HCT116 (cell line): ENCODE results near the gene C1orf116. TPM values are rescaled to one million over a fixed set of nuclear protein-coding genes. Genes with fewer than 3 reads are reported as not detected.

Experiments
- ATAC-seq: fragments of 200-7000 bp; cut with Tn5 transposase; 2 replicates; pipeline ENCODE4 v1.9.1; 2020; ENCODE audit warnings: mild to moderate bottlenecking, moderate library complexity
- BruUV-seq: library from RNA; stranded (reverse); fragments of 400-500 nt; replicated peaks from 2 replicates; lab custom pipeline; 2021; lab: Mats Ljungman, UMichigan
- CTCF ChIA-PET: fragments of 300-600 bp; sonication (Branson Sonifier 250); formaldehyde crosslinking; loops from one replicate; lab custom pipeline; 2021; ENCODE audit warnings: antibody characterized with exemption; lab: Charles Lee
- POLR2A ChIA-PET: fragments of 300-600, 350-600 bp; sonication (Branson Sonifier 250); formaldehyde crosslinking; loops from one replicate; lab custom pipeline; 2021; ENCODE audit warnings: antibody characterized with exemption; lab: Charles Lee
- RAD21 ChIA-PET, 2 experiments: fragments of 300-600 bp; sonication (Branson Sonifier 250); formaldehyde crosslinking; loops; one replicate each; lab custom pipeline; 2023; ENCODE audit warnings: low total read pairs in 2 of 2; ENCODE audit not compliant: uncharacterized antibody in 2 of 2, unreplicated experiment in 2 of 2, low non-redundant PET in 1 of 2; lab: Charles Lee
- DNase-seq: peaks from one replicate; pipeline ENCODE4 v3.0.0-alpha.2; 2010; ENCODE audit warnings: low read depth, low spot score
- H2AFZ ChIP-seq: fragments of 200-600 bp; shearing (Covaris generic), sonication (generic); 2 replicates; pipeline ENCODE4 v1.6.1; 2017; ENCODE audit warnings: low read depth, mixed run types, mixed read lengths, antibody characterized with exemption, low read length; ENCODE audit not compliant: poor library complexity, severe bottlenecking
- H3K27ac ChIP-seq: 2 replicates; pipeline ENCODE4 v1.5.1; 2012; ENCODE audit warnings: low read depth, low read length
- H3K27me3 ChIP-seq: fragments of 200-600 bp; sonication (generic); 2 replicates; pipeline ENCODE4 v1.6.1; 2016; ENCODE audit warnings: mixed run types, low read length, mixed read lengths; ENCODE audit not compliant: insufficient read depth
- H3K36me3 ChIP-seq, 2 experiments: fragments of 200-500 bp in 1 of 2; fragments of 200-600 bp in 1 of 2; sonication (Bioruptor generic) in 1 of 2; sonication (generic) in 1 of 2; 2 replicates each; pipeline versions ENCODE4 v1.5.1 to v1.6.1; 2014 to 2016; ENCODE audit warnings: low read length in 2 of 2, inconsistent platforms in 1 of 2, mixed read lengths in 1 of 2, mixed run types in 1 of 2; ENCODE audit not compliant: insufficient read depth in 2 of 2, control insufficient read depth in 1 of 2
- H3K4me1 ChIP-seq, 2 experiments: fragments of 200-600 bp in 1 of 2; sonication (generic) in 1 of 2; 2 replicates each; pipeline versions ENCODE4 v1.5.1 to v1.6.1; 2012 to 2017; ENCODE audit warnings: low read length in 2 of 2, inconsistent platforms in 1 of 2, mild to moderate bottlenecking in 1 of 2, mixed read lengths in 1 of 2, mixed run types in 1 of 2, moderate library complexity in 1 of 2; ENCODE audit not compliant: insufficient read depth in 2 of 2, control insufficient read depth in 1 of 2
- H3K4me2 ChIP-seq: fragments of 200-600 bp; sonication (generic); 2 replicates; pipeline ENCODE4 v1.6.1; 2017; ENCODE audit warnings: mixed run types, low read length, mixed read lengths
- H3K4me3 ChIP-seq, 2 experiments: fragments of 200-600 bp in 1 of 2; sonication (generic) in 1 of 2; replicated peaks in 1 of 2; 2 replicates each; pipeline ENCODE4 v1.5.1; 2011 to 2016; ENCODE audit warnings: low read length in 2 of 2, control low read depth in 1 of 2, low read depth in 1 of 2, mild to moderate bottlenecking in 1 of 2, mixed read lengths in 1 of 2, mixed run types in 1 of 2
- H3K79me2 ChIP-seq: fragments of 200-600 bp; sonication (generic); 2 replicates; pipeline ENCODE4 v1.6.1; 2017; ENCODE audit warnings: mild to moderate bottlenecking, mixed run types, low read length, moderate library complexity, mixed read lengths; ENCODE audit not compliant: insufficient read depth
- H3K9ac ChIP-seq: fragments of 200-600 bp; sonication (generic); 2 replicates; pipeline ENCODE4 v1.6.1; 2016; ENCODE audit warnings: low read length, mixed read lengths
- H3K9me2 ChIP-seq: fragments of 200-600 bp; sonication (generic), shearing (Covaris generic); 2 replicates; pipeline ENCODE4 v1.6.1; 2017; ENCODE audit warnings: mixed run types, mild to moderate bottlenecking, moderate library complexity; ENCODE audit not compliant: insufficient read depth
- H3K9me3 ChIP-seq, 2 experiments: fragments of 200-500 bp in 1 of 2; fragments of 200-600 bp in 1 of 2; sonication (Bioruptor generic) in 1 of 2; sonication (generic) in 1 of 2; 2 replicates each; pipeline ENCODE4 v1.6.1; 2014 to 2017; ENCODE audit warnings: low read length in 2 of 2, mixed read lengths in 2 of 2, inconsistent platforms in 1 of 2, low read depth in 1 of 2, mild to moderate bottlenecking in 1 of 2, mixed run types in 1 of 2, moderate library complexity in 1 of 2; ENCODE audit not compliant: control insufficient read depth in 1 of 2, insufficient read depth in 1 of 2
- H4K20me1 ChIP-seq: fragments of 200-600 bp; sonication (generic), shearing (Covaris generic); 2 replicates; pipeline ENCODE4 v1.6.1; 2017; ENCODE audit warnings: mixed run types, mild to moderate bottlenecking, moderate library complexity; ENCODE audit not compliant: insufficient read depth
- CBX3 ChIP-seq: IDR thresholded peaks from 2 replicates; pipeline ENCODE4 v1.6.1; 2012; ENCODE audit warnings: low read depth
- CEBPB ChIP-seq: IDR thresholded peaks from 2 replicates; pipeline ENCODE4 v1.6.1; 2012; ENCODE audit warnings: low read depth
- EGR1 ChIP-seq: IDR thresholded peaks from 2 replicates; pipeline ENCODE4 v1.6.1; 2012; ENCODE audit warnings: low read depth
- ELF1 ChIP-seq: IDR thresholded peaks from 2 replicates; pipeline ENCODE4 v1.6.1; 2012; ENCODE audit warnings: low read depth, borderline replicate concordance
- EZH2phosphoT487 ChIP-seq: fragments of 200-600 bp; IDR thresholded peaks from 2 replicates; pipeline ENCODE4 v1.6.1; 2018; ENCODE audit warnings: antibody characterized with exemption, borderline replicate concordance
- FOSL1 ChIP-seq: IDR thresholded peaks from 2 replicates; pipeline ENCODE4 v1.6.1; 2012; ENCODE audit warnings: low read depth
- JUND ChIP-seq: IDR thresholded peaks from 2 replicates; pipeline ENCODE4 v1.6.1; 2012
- MAX ChIP-seq: IDR thresholded peaks from 2 replicates; pipeline ENCODE4 v1.6.1; 2012
- POLR2A ChIP-seq: IDR thresholded peaks from 2 replicates; pipeline ENCODE4 v1.7.0; 2011; ENCODE audit warnings: borderline replicate concordance; ENCODE audit not compliant: insufficient read depth, insufficient read length; ENCODE audit errors: extremely low read depth
- POLR2AphosphoS5 ChIP-seq: IDR thresholded peaks from 2 replicates; pipeline ENCODE4 v1.6.1; 2011; ENCODE audit warnings: mild to moderate bottlenecking, low read depth, low read length, moderate library complexity
- RAD21 ChIP-seq: IDR thresholded peaks from 2 replicates; pipeline ENCODE4 v1.6.1; 2012; ENCODE audit warnings: low read depth, mild to moderate bottlenecking
- REST ChIP-seq: IDR thresholded peaks from 2 replicates; pipeline ENCODE4 v1.6.1; 2012; ENCODE audit warnings: low read depth
- SIN3A ChIP-seq: IDR thresholded peaks from 2 replicates; pipeline ENCODE4 v1.6.1; 2012; ENCODE audit warnings: low read depth
- SP1 ChIP-seq: IDR thresholded peaks from 2 replicates; pipeline ENCODE4 v1.6.1; 2012; ENCODE audit warnings: low read depth
- SRF ChIP-seq: IDR thresholded peaks from 2 replicates; pipeline ENCODE4 v1.6.1; 2012; ENCODE audit warnings: low read depth
- YY1 ChIP-seq: IDR thresholded peaks from 2 replicates; pipeline ENCODE4 v1.6.1; 2011; ENCODE audit warnings: low read length, low read depth, moderate library complexity, mild to moderate bottlenecking; ENCODE audit not compliant: insufficient replicate concordance; ENCODE audit errors: extremely low read depth
- ZBTB33 ChIP-seq: IDR thresholded peaks from 2 replicates; pipeline ENCODE4 v1.6.1; 2011; ENCODE audit warnings: mild to moderate bottlenecking, low read length, moderate library complexity; ENCODE audit not compliant: insufficient replicate concordance; ENCODE audit errors: extremely low read depth
- ZFX ChIP-seq: fragments of 450-650 bp; IDR thresholded peaks from 2 replicates; pipeline ENCODE4 v1.6.1; 2017
- intact Hi-C: fragments of 100-400 bp; cut with micrococcal nuclease; formaldehyde crosslinking; loops from 2 replicates; pipeline ENCODE4 v1.10.0; 2022
- total RNA-seq: library from RNA; stranded (reverse); gene quantifications from one replicate; pipeline ENCODE4 v1.2.1, GENCODE V29; 2021; ENCODE audit not compliant: unreplicated experiment

The C1orf116 gene
- total RNA-seq, 1 experiment from 2014 or later, result 3.6 TPM

- H4K20me1 ChIP-seq, result no peaks in the 10 kb centered on the region
- peak; percentile 86 for DNase-seq
- peak overlapping the region; percentile 65 for H3K9ac ChIP-seq
- H2AFZ ChIP-seq, result no peak overlapping the region
- H3K4me1 ChIP-seq, result peaks cover 38 to 95% of the 10 kb centered on the region in 2 experiments
- H3K4me2 ChIP-seq, result peak overlapping the region; percentile 68
- H3K9me2 ChIP-seq, result no peaks in the 10 kb centered on the region
- no peaks in the 10 kb centered on the region; a peak in 1 of 4 replicates for H3K36me3 ChIP-seq
- no TSS peak for BruUV-seq
- peaks cover 3% of the 10 kb centered on the region; the same call in 1 of the 2 replicates for H3K79me2 ChIP-seq
- intact Hi-C loops, result no loop called here
- ChIA-PET RAD21 (no interaction called here), POLR2A (no interaction called here), CTCF (interaction anchor here (1.0 kb wide), 1 partner anchor 23 kb away, joined by 3 read pairs; no protein-coding TSS in a partner anchor)
- peak overlapping the region; percentile 23; the same call in 1 of the 2 replicates for H3K27ac ChIP-seq
- peak; percentile 90 for ATAC-seq
- peak; percentile 89 for TF ChIP-seq MAX
- peak; percentile 63 for TF ChIP-seq CEBPB
- TF ChIP-seq RAD21, result peak; percentile 34
- peak; percentile 97 for TF ChIP-seq SP1
- no peak for TF ChIP-seq ELF1
- TF ChIP-seq JUND, result peak; percentile 97
- TF ChIP-seq SIN3A, result peak; percentile 83; the same call in 1 of the 2 replicates
- peak; percentile 95 for TF ChIP-seq CBX3
- no peak for TF ChIP-seq REST
- TF ChIP-seq EZH2phosphoT487, result no peak
- TF ChIP-seq EGR1, result no peak
- TF ChIP-seq FOSL1, result peak; percentile 96
- peak; percentile 54; the same call in 1 of the 2 replicates for TF ChIP-seq POLR2AphosphoS5
- peak; percentile 29 for TF ChIP-seq YY1
- peak; percentile 49 for TF ChIP-seq ZBTB33
- TF ChIP-seq POLR2A, result no peak
- TF ChIP-seq ZFX, result no peak
- TF ChIP-seq SRF, result peak; percentile 73
- no peaks in the 10 kb centered on the region for H3K9me3 ChIP-seq
- no peaks in the 10 kb centered on the region for H3K27me3 ChIP-seq
- H3K4me3 ChIP-seq, result peak overlapping the region; percentile 30 to 34
These were observed 5.3 kb downstream of the C1orf116 start for GRCh38 chr1:207027206-207027777.
